Measurements from ENCODE around the gene PLCD4.

PLCD4 gene

GRCh38 chr2:218607436-218608115 is at the start of gene PLCD4:
TSS of gene PLCD4 (plus strand) at chr2:218607899. CDS start at chr2:218615740, 7,841 bp downstream.
- DNase-seq = no peak

- DNase-seq = no peak
Observed at GRCh38 chr2:218557941-218558340, 49.8 kb upstream of the PLCD4 start.

- no peak for DNase-seq
Observed at GRCh38 chr2:218558986-218559385, 48.7 kb upstream of the PLCD4 start.

- DNase-seq = no peak
Observed at GRCh38 chr2:218564056-218564455, 43.6 kb upstream of the PLCD4 start.

GRCh38 chr2:218566296-218566695 is 41.4 kb upstream of the PLCD4 start:
- no peak for DNase-seq

- no peak for DNase-seq
Observed at GRCh38 chr2:218567797-218568189, 39.9 kb upstream of the PLCD4 start.

- peak; percentile 100 for DNase-seq
Observed at GRCh38 chr2:218568190-218569037, 39.3 kb upstream of the PLCD4 start, which contains the start of the genes CNOT9 and USP37. TSS of gene CNOT9 (plus strand) at chr2:218568839. CDS start at chr2:218568955, 116 bp downstream. TSS of gene USP37 (minus strand) at chr2:218568351. CDS start at chr2:218558653, 9,698 bp downstream.

GRCh38 chr2:218569038-218569431 is 38.7 kb upstream of the PLCD4 start:
- DNase-seq = peak; percentile 74 to 75

GRCh38 chr2:218569661-218570500 is 37.8 kb upstream of the PLCD4 start:
- DNase-seq = no peak

GRCh38 chr2:218570850-218571249 is 36.8 kb upstream of the PLCD4 start:
- no peak for DNase-seq

- DNase-seq = no peak
Observed at GRCh38 chr2:218576854-218577253, 30.8 kb upstream of the PLCD4 start.

- DNase-seq = no peak
Observed at GRCh38 chr2:218577482-218578220, 30.0 kb upstream of the PLCD4 start.

GRCh38 chr2:218578272-218578877 is 29.3 kb upstream of the PLCD4 start:
- DNase-seq = no peak

GRCh38 chr2:218582076-218582475 is 25.6 kb upstream of the PLCD4 start:
- DNase-seq = no peak

- no peak for DNase-seq
Observed at GRCh38 chr2:218583983-218584850, 23.5 kb upstream of the PLCD4 start.

GRCh38 chr2:218585541-218585940 is 22.2 kb upstream of the PLCD4 start:
- no peak for DNase-seq

GRCh38 chr2:218605432-218605831 is 2.3 kb upstream of the PLCD4 start:
- no peak for DNase-seq

- DNase-seq = no peak
Observed at GRCh38 chr2:218615868-218616315, 8.2 kb downstream of the PLCD4 start.

GRCh38 chr2:218618102-218618860 is 10.6 kb downstream of the PLCD4 start:
- no peak for DNase-seq

GRCh38 chr2:218621007-218621406 is 13.3 kb downstream of the PLCD4 start:
- DNase-seq = no peak
